Osteocyte (in vitro differentiated cells): ENCODE data around the gene RNF212B. TPM values are rescaled to one million over a fixed set of nuclear protein-coding genes. Genes with fewer than 3 reads are reported as not detected.

Experiments
- DNase-seq: peaks from one replicate; pipeline ENCODE4 v3.0.0; 2021; ENCODE audit warnings: mixed read lengths; ENCODE audit not compliant: unreplicated experiment; ENCODE audit errors: extremely low spot score
- H3K27ac Mint-ChIP-seq: one replicate; pipeline ENCODE4 v1.8.0; 2021; ENCODE audit warnings: mild to moderate bottlenecking, mixed read lengths; ENCODE audit not compliant: unreplicated experiment
- H3K27me3 Mint-ChIP-seq: one replicate; pipeline ENCODE4 v1.8.0; 2021; ENCODE audit warnings: mixed read lengths; ENCODE audit not compliant: unreplicated experiment
- H3K36me3 Mint-ChIP-seq: one replicate; pipeline ENCODE4 v1.8.0; 2021; ENCODE audit warnings: mixed read lengths; ENCODE audit not compliant: unreplicated experiment
- H3K4me1 Mint-ChIP-seq: one replicate; pipeline ENCODE4 v1.8.0; 2021; ENCODE audit warnings: mixed read lengths; ENCODE audit not compliant: unreplicated experiment
- H3K4me3 Mint-ChIP-seq: one replicate; pipeline ENCODE4 v1.8.0; 2021; ENCODE audit warnings: mild to moderate bottlenecking, moderate library complexity, mixed read lengths; ENCODE audit not compliant: unreplicated experiment
- H3K9me3 Mint-ChIP-seq: one replicate; pipeline ENCODE4 v1.8.0; 2021; ENCODE audit warnings: mixed read lengths; ENCODE audit not compliant: unreplicated experiment
- total RNA-seq: library from RNA; stranded (reverse); gene quantifications from 2 replicates; pipeline ENCODE4 v1.2.1, GENCODE V29; 2021
- TF ChIP-seq, protein P1 (sequence below): fragments of 200-600 bp; sonication (generic); IDR thresholded peaks from 2 replicates; pipeline ENCODE4 v1.5.0; 2021; ENCODE audit warnings: antibody characterized with exemption, mild to moderate bottlenecking, moderate library complexity

Gene RNF212B
- total RNA-seq, 1 donor from 2014 or later, result not detected

- peaks cover 30% of the 10 kb centered on the region for H3K4me1 Mint-ChIP-seq
- H3K27ac Mint-ChIP-seq, result peak overlapping the region; percentile 100
- DNase-seq, result peak; percentile 100
- TF ChIP-seq, protein P1, sequence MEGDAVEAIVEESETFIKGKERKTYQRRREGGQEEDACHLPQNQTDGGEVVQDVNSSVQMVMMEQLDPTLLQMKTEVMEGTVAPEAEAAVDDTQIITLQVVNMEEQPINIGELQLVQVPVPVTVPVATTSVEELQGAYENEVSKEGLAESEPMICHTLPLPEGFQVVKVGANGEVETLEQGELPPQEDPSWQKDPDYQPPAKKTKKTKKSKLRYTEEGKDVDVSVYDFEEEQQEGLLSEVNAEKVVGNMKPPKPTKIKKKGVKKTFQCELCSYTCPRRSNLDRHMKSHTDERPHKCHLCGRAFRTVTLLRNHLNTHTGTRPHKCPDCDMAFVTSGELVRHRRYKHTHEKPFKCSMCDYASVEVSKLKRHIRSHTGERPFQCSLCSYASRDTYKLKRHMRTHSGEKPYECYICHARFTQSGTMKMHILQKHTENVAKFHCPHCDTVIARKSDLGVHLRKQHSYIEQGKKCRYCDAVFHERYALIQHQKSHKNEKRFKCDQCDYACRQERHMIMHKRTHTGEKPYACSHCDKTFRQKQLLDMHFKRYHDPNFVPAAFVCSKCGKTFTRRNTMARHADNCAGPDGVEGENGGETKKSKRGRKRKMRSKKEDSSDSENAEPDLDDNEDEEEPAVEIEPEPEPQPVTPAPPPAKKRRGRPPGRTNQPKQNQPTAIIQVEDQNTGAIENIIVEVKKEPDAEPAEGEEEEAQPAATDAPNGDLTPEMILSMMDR, result peak; percentile 93
- H3K4me3 Mint-ChIP-seq, result peak overlapping the region; percentile 94
- no peaks in the 10 kb centered on the region for H3K27me3 Mint-ChIP-seq
- H3K9me3 Mint-ChIP-seq, result no peaks in the 10 kb centered on the region
- H3K36me3 Mint-ChIP-seq, result no peaks in the 10 kb centered on the region
These were observed 63.7 kb downstream of the RNF212B start for GRCh38 chr14:23301288-23301968.

- TF ChIP-seq, protein P1, result no peak
- no peaks in the 10 kb centered on the region for H3K9me3 Mint-ChIP-seq
- peaks cover 30% of the 10 kb centered on the region for H3K4me1 Mint-ChIP-seq
- H3K27me3 Mint-ChIP-seq, result no peaks in the 10 kb centered on the region
- peak overlapping the region; percentile 94 for H3K4me3 Mint-ChIP-seq
- no peak for DNase-seq
- H3K27ac Mint-ChIP-seq, result peak overlapping the region; percentile 88
- H3K36me3 Mint-ChIP-seq, result no peaks in the 10 kb centered on the region
These were observed 64.2 kb downstream of the RNF212B start for GRCh38 chr14:23301969-23302289.

DNA sequence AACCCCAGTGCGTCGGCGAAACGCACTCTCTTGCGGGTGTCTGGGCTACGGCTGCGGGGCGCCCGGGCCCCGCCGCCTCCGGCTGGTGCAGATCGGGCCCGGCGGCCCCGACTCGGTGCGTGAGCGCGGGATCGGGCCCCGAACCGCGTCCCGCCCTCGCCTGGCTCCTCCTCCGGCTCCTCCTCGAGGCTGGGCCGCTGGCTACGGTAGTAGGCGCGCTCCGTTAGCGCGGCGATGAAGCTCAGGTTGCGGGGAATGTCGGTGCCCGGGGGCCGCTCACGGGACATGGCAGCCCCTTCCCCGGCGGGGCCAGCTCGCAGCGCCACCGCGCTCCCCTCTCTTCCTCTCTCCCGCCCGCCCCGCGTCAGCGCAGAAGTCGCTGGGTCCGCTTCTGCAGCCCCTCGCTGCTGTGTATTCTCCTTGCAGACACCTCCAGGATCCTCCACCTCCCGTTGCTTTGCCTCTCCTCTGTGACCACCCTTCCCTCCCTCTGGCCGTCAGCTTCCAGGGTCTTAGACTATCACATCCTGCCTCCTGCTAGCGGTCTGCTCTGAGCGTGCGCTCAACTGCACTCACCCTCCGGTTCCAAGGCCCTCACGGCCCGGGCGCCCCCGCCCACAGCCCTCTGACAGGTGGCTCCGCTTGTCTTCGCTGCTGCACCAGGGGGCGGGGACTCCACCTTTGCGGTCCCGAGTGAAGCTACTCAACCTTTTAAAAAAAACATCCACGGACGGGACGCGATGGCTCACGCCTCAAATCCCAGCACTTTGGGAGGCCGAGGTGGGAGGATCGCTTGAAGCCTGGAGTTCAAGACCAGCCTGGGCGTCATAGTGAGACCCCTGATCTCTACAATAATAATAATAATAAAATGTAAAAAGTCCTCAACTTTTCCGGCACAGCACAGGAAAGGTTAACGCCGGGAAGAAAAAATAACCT lies 64.8 kb downstream of the RNF212B start, which contains the start of gene PPP1R3E:
TSS of gene PPP1R3E (minus strand) at position 570 of the 936 bp plus-strand sequence. CDS start at position 287, 283 bp downstream.
- peak within 1 kb of the TSS; percentile 98 for H3K27ac Mint-ChIP-seq
- no peaks in the 10 kb centered on the region for H3K27me3 Mint-ChIP-seq
- no peak for DNase-seq
- no peaks in the 10 kb centered on the region for H3K36me3 Mint-ChIP-seq
- H3K4me1 Mint-ChIP-seq, result peaks cover 36% of the 10 kb centered on the region
- H3K9me3 Mint-ChIP-seq, result no peaks in the 10 kb centered on the region
- TF ChIP-seq, protein P1, result no peak
- H3K4me3 Mint-ChIP-seq, result peak within 1 kb of the TSS; percentile 94

DNA sequence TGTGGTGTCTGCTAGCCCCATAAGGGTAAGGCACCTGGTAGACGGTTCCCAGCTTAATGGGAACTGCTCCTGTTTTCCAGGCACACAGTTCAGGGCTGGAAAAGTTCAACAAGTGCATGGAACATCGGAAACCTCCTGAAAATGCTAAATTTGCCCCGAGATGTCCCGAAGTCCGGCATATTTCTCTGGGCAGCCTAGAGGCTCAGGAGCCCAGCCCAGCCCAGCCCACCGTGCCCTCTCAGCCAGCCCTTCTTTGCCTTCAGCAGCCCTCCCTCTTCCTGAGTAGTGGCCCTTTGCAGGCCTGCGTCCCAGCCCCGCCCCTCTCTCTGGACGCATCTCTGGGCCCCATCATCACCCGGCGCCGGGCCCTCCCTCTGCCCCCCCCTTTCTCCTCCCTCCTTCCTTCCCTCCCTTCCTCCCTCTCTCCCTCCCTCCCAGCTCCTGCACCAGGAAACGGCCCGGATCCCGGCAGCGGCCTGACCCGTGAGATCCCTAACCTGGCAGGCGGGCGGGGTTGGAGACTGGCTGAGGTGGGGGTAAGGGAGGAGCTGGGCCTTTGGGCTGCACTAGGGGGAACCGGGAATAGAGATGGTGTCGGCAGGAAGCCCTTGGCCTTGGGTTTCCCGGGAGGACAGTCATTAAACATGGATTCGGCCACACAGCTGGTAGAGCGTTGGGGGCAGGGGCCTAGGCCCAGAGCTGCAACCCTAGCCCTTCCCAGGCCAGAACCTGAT lies 68.8 kb downstream of the RNF212B start, which contains the start of gene BCL2L2:
TSS of gene BCL2L2 (plus strand) at position 422 of the 734 bp plus-strand sequence. CDS start 935 bp downstream, outside the sequence.
- Mint-ChIP-seq H3K27ac (peak within 1 kb of the TSS; percentile 95), H3K36me3 (peaks cover 12% of the 10 kb centered on the region), H3K9me3 (no peaks in the 10 kb centered on the region), H3K4me1 (peaks cover 43% of the 10 kb centered on the region), H3K4me3 (peak within 1 kb of the TSS; percentile 98), H3K27me3 (no peaks in the 10 kb centered on the region)
- peak; percentile 94 for DNase-seq
- TF ChIP-seq, protein P1, result no peak
